SK-N-SH (cell line): ENCODE measurements around the gene DLX4. TPM values are rescaled to one million over a fixed set of nuclear protein-coding genes. Genes with fewer than 3 reads are reported as not detected.

Source experiments
- CTCF ChIA-PET: fragments of 300-600, 350-600 bp; formaldehyde crosslinking; extraction: SDS; loops from one replicate; lab custom pipeline; 2021; lab: Yijun Ruan, JAX
- POLR2A ChIA-PET: fragments of 350-600 bp; sonication (Branson Sonifier 250); formaldehyde crosslinking; extraction: SDS; loops from one replicate; lab custom pipeline; 2020; ENCODE audit warnings: antibody characterized with exemption, inconsistent platforms; lab: Yijun Ruan, JAX
- DNase-seq: peaks from one replicate; pipeline ENCODE4 v3.0.0; 2012
- H2AFZ ChIP-seq: fragments of 200-600 bp; sonication (generic); 2 replicates; pipeline ENCODE4 v1.8.1; 2016; ENCODE audit warnings: antibody characterized with exemption, mild to moderate bottlenecking, low read depth
- H3F3A ChIP-seq: fragments of 200-600 bp; sonication (generic); replicated peaks from 2 replicates; pipeline ENCODE3; 2016; ENCODE audit warnings: antibody characterized with exemption, mild to moderate bottlenecking; ENCODE audit not compliant: insufficient read depth
- H3K27ac ChIP-seq, 2 experiments: fragments of 200-500 bp in 1 of 2; fragments of 200-600 bp in 1 of 2; sonication (Bioruptor generic) in 1 of 2; sonication (generic), shearing (Covaris generic) in 1 of 2; 2 replicates each; pipeline versions ENCODE4 v1.5.1 to v1.6.1; 2014 to 2016; ENCODE audit warnings: low read depth in 2 of 2, inconsistent platforms in 1 of 2, low read length in 1 of 2, mild to moderate bottlenecking in 1 of 2, mixed read lengths in 1 of 2
- H3K27me3 ChIP-seq: fragments of 200-600 bp; sonication (generic), shearing (Covaris generic); 2 replicates; pipeline ENCODE4 v1.6.1; 2016; ENCODE audit warnings: mixed run types; ENCODE audit not compliant: insufficient read depth
- H3K36me3 ChIP-seq, 2 experiments: fragments of 200-500 bp in 1 of 2; fragments of 200-600 bp in 1 of 2; sonication (Bioruptor generic) in 1 of 2; sonication (generic) in 1 of 2; replicated peaks in 1 of 2; 2 replicates each; pipeline versions ENCODE3 to v1.5.1; 2014 to 2016; ENCODE audit warnings: low read length in 1 of 2, mild to moderate bottlenecking in 1 of 2; ENCODE audit not compliant: insufficient read depth in 2 of 2, control insufficient read depth in 1 of 2
- H3K4me1 ChIP-seq, 2 experiments: fragments of 200-500 bp in 1 of 2; fragments of 200-600 bp in 1 of 2; sonication (Bioruptor generic) in 1 of 2; sonication (generic), shearing (Covaris generic) in 1 of 2; 2 replicates each; pipeline versions ENCODE4 v1.5.1 to v1.6.1; 2014 to 2016; ENCODE audit warnings: low read depth in 1 of 2, low read length in 1 of 2, mixed run types in 1 of 2; ENCODE audit not compliant: insufficient read depth in 2 of 2, control insufficient read depth in 1 of 2
- H3K4me2 ChIP-seq: fragments of 200-600 bp; sonication (generic), shearing (Covaris generic); 2 replicates; pipeline ENCODE4 v1.6.1; 2017; ENCODE audit warnings: mixed run types
- H3K4me3 ChIP-seq, 2 experiments: fragments of 200-500 bp in 1 of 2; fragments of 200-600 bp in 1 of 2; sonication (Bioruptor generic) in 1 of 2; sonication (generic), shearing (Covaris generic) in 1 of 2; 2 replicates each; pipeline versions ENCODE4 v1.5.1 to v1.8.1; 2014 to 2016; ENCODE audit warnings: low read depth in 2 of 2, inconsistent platforms in 1 of 2, low read length in 1 of 2, mild to moderate bottlenecking in 1 of 2, mixed read lengths in 1 of 2, moderate library complexity in 1 of 2
- H3K79me2 ChIP-seq: fragments of 200-600 bp; sonication (generic); 2 replicates; pipeline ENCODE4 v1.8.1; 2017; ENCODE audit warnings: mild to moderate bottlenecking; ENCODE audit not compliant: insufficient read depth
- H3K9ac ChIP-seq: fragments of 200-600 bp; sonication (generic); 2 replicates; pipeline ENCODE4 v1.6.1; 2017; ENCODE audit warnings: mixed run types
- H3K9me2 ChIP-seq: fragments of 200-600 bp; sonication (generic); 2 replicates; pipeline ENCODE4 v1.6.1; 2017; ENCODE audit warnings: mixed run types
- H3K9me3 ChIP-seq: fragments of 200-600 bp; sonication (generic); 2 replicates; pipeline ENCODE4 v1.6.1; 2017; ENCODE audit warnings: mixed run types, mild to moderate bottlenecking, moderate library complexity
- H4K20me1 ChIP-seq: fragments of 200-600 bp; sonication (generic); 2 replicates; pipeline ENCODE4 v1.6.1; 2017; ENCODE audit warnings: mild to moderate bottlenecking, mixed run types; ENCODE audit not compliant: insufficient read depth
- EP300 ChIP-seq, 2 experiments: IDR thresholded peaks; 2 replicates each; pipeline versions ENCODE4 v1.4.0 to v1.6.1; 2012; ENCODE audit warnings: borderline replicate concordance in 1 of 2, low read depth in 1 of 2, low read length in 1 of 2
- GABPA ChIP-seq: IDR thresholded peaks from 2 replicates; pipeline ENCODE4 v1.4.0; 2012; ENCODE audit warnings: low read depth, mild to moderate bottlenecking
- NFIC ChIP-seq: IDR thresholded peaks from 2 replicates; pipeline ENCODE4 v1.4.0; 2012; ENCODE audit warnings: borderline replicate concordance
- POLR2AphosphoS5 ChIP-seq: IDR thresholded peaks from 2 replicates; pipeline ENCODE4 v1.6.1; 2012; ENCODE audit warnings: low read depth, low read length
- RCOR1 ChIP-seq: fragments of 150-350 bp; IDR thresholded peaks from 2 replicates; pipeline ENCODE4 v1.6.1; 2017; ENCODE audit warnings: antibody characterized with exemption, low read length
- SIN3A ChIP-seq: IDR thresholded peaks from 2 replicates; pipeline ENCODE4 v1.6.1; 2012; ENCODE audit warnings: low read depth, mild to moderate bottlenecking, low read length, moderate library complexity, borderline replicate concordance
- SMC3 ChIP-seq: IDR thresholded peaks from 2 replicates; pipeline ENCODE4 v1.6.1; 2012; ENCODE audit warnings: low read depth, low read length, improper control_type of control experiment
- YY1 ChIP-seq: IDR thresholded peaks from 2 replicates; pipeline ENCODE4 v1.4.0; 2012; ENCODE audit warnings: low read depth, mild to moderate bottlenecking
- WGBS: methylation state at CpG from one replicate; pipeline ENCODE4 v1.1.6; 2017; ENCODE audit warnings: low lambda C conversion rate; 5-methylcytosine and 5-hydroxymethylcytosine counted together
- polyA plus RNA-seq, 3 experiments: library from polyadenylated mRNA; depleted of rRNA; stranded (reverse); fragments of >200 nt; gene quantifications; 2 replicates each; pipeline ENCODE4 v1.2.3, GENCODE V29; 2012
- TF ChIP-seq, protein P1 (sequence below): IDR thresholded peaks from 2 replicates; pipeline ENCODE4 v1.4.0; 2012; ENCODE audit warnings: low read depth, borderline replicate concordance
- TF ChIP-seq, protein P2 (sequence below): fragments of 150-350 bp; IDR thresholded peaks from 2 replicates; pipeline ENCODE4 v1.6.1; 2017; ENCODE audit warnings: antibody characterized with exemption, low read length, low read depth, borderline replicate concordance

Gene DLX4
- polyA plus RNA-seq, 1 of the 3 experiments (the other 2 are of a cell fraction), result 0.10 TPM

DNA sequence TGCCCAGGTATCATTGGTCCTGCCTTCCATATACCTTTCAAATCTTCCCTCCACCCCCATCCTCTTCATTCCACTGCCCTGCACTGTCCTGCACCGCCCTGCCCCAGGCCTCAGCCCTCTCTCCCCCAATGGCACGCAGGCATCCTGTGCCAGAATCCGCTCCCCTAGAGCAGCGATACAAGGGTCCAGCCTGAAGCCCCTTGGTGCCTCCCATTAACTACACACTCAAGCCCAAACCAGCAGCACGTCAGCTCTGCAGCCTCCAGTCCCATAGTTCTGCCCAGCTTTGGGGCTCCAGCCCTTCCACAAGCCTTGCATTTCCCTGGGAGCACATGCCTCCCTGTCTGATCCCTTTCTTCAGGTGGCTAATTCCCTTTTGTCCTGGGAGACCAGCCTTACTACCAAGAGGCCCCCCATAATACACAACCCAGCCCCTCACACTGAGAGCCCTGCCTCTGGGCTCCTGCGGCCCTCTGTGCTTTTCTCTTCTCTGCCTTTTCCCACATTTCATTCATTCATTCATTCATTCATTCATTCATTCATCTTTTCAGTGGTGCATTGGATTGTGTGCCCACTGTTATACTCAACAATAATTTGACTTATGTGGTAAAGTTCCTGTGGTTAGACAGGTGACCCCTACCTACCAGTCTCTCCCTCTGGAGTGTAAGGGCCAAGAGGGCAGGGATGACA, 52.8 kb downstream of the DLX4 start:
- Histone ChIP-seq H2AFZ (no peak overlapping the region), H3K9ac (no peak overlapping the region), H4K20me1 (no peaks in the 10 kb centered on the region), H3K4me3 (no peak overlapping the region), H3K27ac (no peak overlapping the region)
- no peak for DNase-seq
- no peak for TF ChIP-seq RCOR1
- TF ChIP-seq, all 33 proteins: peak for 0
- Histone ChIP-seq H3K4me1 (peaks cover 0 to 8% of the 10 kb centered on the region in 2 experiments; a peak in 2 of 4 replicates), H3K36me3 (no peaks in the 10 kb centered on the region), H3F3A (peaks cover 47% of the 10 kb centered on the region), H3K4me2 (no peak overlapping the region), H3K79me2 (peaks cover 9% of the 10 kb centered on the region; the same call in 1 of the 2 replicates), H3K27me3 (no peaks in the 10 kb centered on the region), H3K9me2 (no peaks in the 10 kb centered on the region), H3K9me3 (no peaks in the 10 kb centered on the region)
- CTCF ChIA-PET, result interaction anchor here (0.6 to 9.5 kb wide), 13 partner anchors 9 to 179 kb away, joined by 3 to 90 read pairs (median 4); partner anchors contain the start of genes COL1A1, ITGA3 and PDK2
- POLR2A ChIA-PET, result no interaction called here
- 75% methylated on average over 6 of the region's 6 CpGs for WGBS

DNA sequence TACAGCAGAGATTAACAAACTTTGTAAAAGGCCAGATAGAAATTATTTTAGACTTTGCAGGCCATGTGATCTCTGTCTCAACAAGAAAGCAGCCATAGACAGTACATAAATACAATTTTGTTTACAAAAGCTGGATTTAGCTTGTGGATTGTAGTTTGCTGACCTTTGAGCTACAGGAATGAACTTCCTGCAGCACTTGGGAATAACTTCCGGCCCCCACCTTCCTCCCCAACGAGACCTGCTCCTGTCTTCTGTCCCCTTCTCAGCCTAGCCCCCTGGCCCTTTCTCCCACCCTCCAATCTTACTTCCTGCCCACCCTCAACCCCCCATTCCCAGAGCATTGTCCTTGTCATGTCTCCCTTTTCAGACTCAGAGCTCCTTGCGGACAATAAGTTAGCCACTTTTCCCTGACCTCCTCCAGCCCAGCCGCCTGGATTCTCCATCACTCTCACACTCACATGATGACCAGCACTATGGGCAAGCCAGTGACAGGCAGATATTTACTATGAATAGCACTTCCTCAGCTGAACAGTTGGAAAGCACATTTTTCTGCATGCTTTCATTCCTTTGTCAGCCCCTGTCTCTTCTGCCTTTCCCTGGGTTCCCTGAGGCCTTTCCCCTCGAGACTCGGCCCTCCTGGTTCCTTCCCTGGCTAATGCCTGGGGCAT, 53.6 kb downstream of the DLX4 start:
- POLR2A ChIA-PET, result no interaction called here
- TF ChIP-seq, protein P1, sequence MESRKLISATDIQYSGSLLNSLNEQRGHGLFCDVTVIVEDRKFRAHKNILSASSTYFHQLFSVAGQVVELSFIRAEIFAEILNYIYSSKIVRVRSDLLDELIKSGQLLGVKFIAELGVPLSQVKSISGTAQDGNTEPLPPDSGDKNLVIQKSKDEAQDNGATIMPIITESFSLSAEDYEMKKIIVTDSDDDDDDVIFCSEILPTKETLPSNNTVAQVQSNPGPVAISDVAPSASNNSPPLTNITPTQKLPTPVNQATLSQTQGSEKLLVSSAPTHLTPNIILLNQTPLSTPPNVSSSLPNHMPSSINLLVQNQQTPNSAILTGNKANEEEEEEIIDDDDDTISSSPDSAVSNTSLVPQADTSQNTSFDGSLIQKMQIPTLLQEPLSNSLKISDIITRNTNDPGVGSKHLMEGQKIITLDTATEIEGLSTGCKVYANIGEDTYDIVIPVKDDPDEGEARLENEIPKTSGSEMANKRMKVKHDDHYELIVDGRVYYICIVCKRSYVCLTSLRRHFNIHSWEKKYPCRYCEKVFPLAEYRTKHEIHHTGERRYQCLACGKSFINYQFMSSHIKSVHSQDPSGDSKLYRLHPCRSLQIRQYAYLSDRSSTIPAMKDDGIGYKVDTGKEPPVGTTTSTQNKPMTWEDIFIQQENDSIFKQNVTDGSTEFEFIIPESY, result no peak
- TF ChIP-seq GABPA, result 0 out of 2 replicates have a peak, but pooled peaks have one; percentile 47
- no peak for DNase-seq
- no peak overlapping the region for H2AFZ ChIP-seq
- no peaks in the 10 kb centered on the region for H3K9me3 ChIP-seq
- no peaks in the 10 kb centered on the region for H3K27me3 ChIP-seq
- peaks cover 7 to 8% of the 10 kb centered on the region in 2 experiments; a peak in 2 of 4 replicates for H3K4me1 ChIP-seq
- no peak overlapping the region for H3K9ac ChIP-seq
- no peaks in the 10 kb centered on the region for H3K9me2 ChIP-seq
- peaks cover 53% of the 10 kb centered on the region for H3F3A ChIP-seq
- no peaks in the 10 kb centered on the region for H3K36me3 ChIP-seq
- no peaks in the 10 kb centered on the region for H4K20me1 ChIP-seq
- CTCF ChIA-PET, result interaction anchor here (0.6 to 9.5 kb wide), 11 partner anchors 8 to 178 kb away, joined by 3 to 90 read pairs (median 4); partner anchors contain the start of genes COL1A1 and PDK2
- no peak overlapping the region for H3K27ac ChIP-seq
- peaks cover 13% of the 10 kb centered on the region; the same call in 1 of the 2 replicates for H3K79me2 ChIP-seq
- H3K4me2 ChIP-seq, result no peak overlapping the region
- WGBS, result 47% methylated on average over 6 of the region's 6 CpGs
- no peak overlapping the region for H3K4me3 ChIP-seq

DNA sequence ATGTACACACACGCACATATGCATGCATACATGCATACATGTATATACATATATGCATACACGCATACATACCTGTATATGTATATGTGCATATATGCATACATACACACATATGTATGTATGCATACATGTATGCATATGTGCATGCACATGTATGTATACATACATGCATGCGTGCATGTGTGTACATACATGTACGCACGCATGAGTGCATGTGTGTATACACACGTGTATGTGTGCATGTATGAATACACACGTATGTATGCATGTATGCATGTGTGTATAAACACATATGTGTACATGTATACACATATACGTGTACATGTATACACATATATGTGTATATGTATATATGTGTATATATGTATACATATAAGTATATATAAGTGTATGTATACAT, 54.5 kb downstream of the DLX4 start:
- ChIA-PET POLR2A (no interaction called here), CTCF (no interaction called here)
- no peak overlapping the region for H3K4me2 ChIP-seq
- H3K9ac ChIP-seq, result no peak overlapping the region
- peaks cover 53% of the 10 kb centered on the region for H3F3A ChIP-seq
- H3K27me3 ChIP-seq, result no peaks in the 10 kb centered on the region
- DNase-seq, result no peak
- TF ChIP-seq POLR2AphosphoS5 (no peak), YY1 (no peak), SIN3A (no peak), NFIC (no peak), GABPA (no peak), EP300 (IDR thresholded peaks at IDR 0.05; ENCODE audit: borderline replicate concordance in 1 of 2, low read depth in 1 of 2, low read length in 1 of 2) (no peak), SMC3 (no peak)
- TF ChIP-seq, protein P2, sequence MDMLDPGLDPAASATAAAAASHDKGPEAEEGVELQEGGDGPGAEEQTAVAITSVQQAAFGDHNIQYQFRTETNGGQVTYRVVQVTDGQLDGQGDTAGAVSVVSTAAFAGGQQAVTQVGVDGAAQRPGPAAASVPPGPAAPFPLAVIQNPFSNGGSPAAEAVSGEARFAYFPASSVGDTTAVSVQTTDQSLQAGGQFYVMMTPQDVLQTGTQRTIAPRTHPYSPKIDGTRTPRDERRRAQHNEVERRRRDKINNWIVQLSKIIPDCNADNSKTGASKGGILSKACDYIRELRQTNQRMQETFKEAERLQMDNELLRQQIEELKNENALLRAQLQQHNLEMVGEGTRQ, result no peak
- H3K9me2 ChIP-seq, result no peaks in the 10 kb centered on the region
- H3K36me3 ChIP-seq, result no peaks in the 10 kb centered on the region
- no peaks in the 10 kb centered on the region for H3K9me3 ChIP-seq
- no peak overlapping the region for H2AFZ ChIP-seq
- H4K20me1 ChIP-seq, result no peaks in the 10 kb centered on the region
- H3K4me3 ChIP-seq, result no peak overlapping the region
- peaks cover 13% of the 10 kb centered on the region; the same call in 1 of the 2 replicates for H3K79me2 ChIP-seq
- peaks cover 13 to 14% of the 10 kb centered on the region in 2 experiments; a peak in 3 of 4 replicates for H3K4me1 ChIP-seq
- 55% methylated on average over 8 of the region's 8 CpGs for WGBS
- H3K27ac ChIP-seq, result no peak overlapping the region
